H9 (cell line): ENCODE measurements around the gene CCDC134. TPM values are rescaled to one million over a fixed set of nuclear protein-coding genes. Genes with fewer than 3 reads are reported as not detected.

Source experiments
- DNase-seq: peaks from one replicate; pipeline ENCODE4 v3.0.0-alpha.2; 2017
- H2AFZ ChIP-seq: one replicate; pipeline ENCODE4 v1.6.1; 2013; ENCODE audit warnings: mild to moderate bottlenecking, low read length, control low read depth, moderate library complexity
- H2AK5ac ChIP-seq: 2 replicates; pipeline ENCODE4 v1.6.1; 2013; ENCODE audit warnings: low read length, control low read depth, mixed read lengths; ENCODE audit not compliant: insufficient read length
- H2BK120ac ChIP-seq: one replicate; pipeline ENCODE4 v1.6.1; 2013; ENCODE audit warnings: low read depth, mild to moderate bottlenecking, low read length, control low read depth, inconsistent platforms; ENCODE audit not compliant: poor library complexity, severe bottlenecking
- H2BK12ac ChIP-seq: 2 replicates; pipeline ENCODE4 v1.6.1; 2013; ENCODE audit warnings: low read length, control low read depth, mixed read lengths, low read depth; ENCODE audit not compliant: insufficient read length
- H2BK15ac ChIP-seq: 2 replicates; pipeline ENCODE4 v1.6.1; 2013; ENCODE audit warnings: low read depth, low read length, control low read depth
- H2BK20ac ChIP-seq: one replicate; pipeline ENCODE4 v1.6.1; 2013; ENCODE audit warnings: low read depth, mild to moderate bottlenecking, low read length, control low read depth, inconsistent platforms; ENCODE audit not compliant: poor library complexity, severe bottlenecking
- H2BK5ac ChIP-seq: 2 replicates; pipeline ENCODE4 v1.6.1; 2013; ENCODE audit warnings: low read length, control low read depth, mixed read lengths; ENCODE audit not compliant: insufficient read length
- H3K14ac ChIP-seq: 2 replicates; pipeline ENCODE4 v1.6.1; 2013; ENCODE audit warnings: low read length, control low read depth; ENCODE audit not compliant: insufficient read depth
- H3K18ac ChIP-seq: 2 replicates; pipeline ENCODE4 v1.6.1; 2013; ENCODE audit warnings: low read depth, mild to moderate bottlenecking, mixed read lengths, low read length, control low read depth; ENCODE audit not compliant: insufficient read length
- H3K23ac ChIP-seq: 2 replicates; pipeline ENCODE4 v1.6.1; 2013; ENCODE audit warnings: low read length, control low read depth, mixed read lengths, low read depth; ENCODE audit not compliant: insufficient read length
- H3K23me2 ChIP-seq: 2 replicates; pipeline ENCODE4 v1.6.1; 2013; ENCODE audit warnings: low read depth, mild to moderate bottlenecking, mixed read lengths, low read length, control low read depth; ENCODE audit not compliant: insufficient read length, poor library complexity, severe bottlenecking
- H3K27ac ChIP-seq: 2 replicates; pipeline ENCODE4 v1.5.1; 2013; ENCODE audit warnings: low read length, control low read depth, mixed read lengths, low read depth; ENCODE audit not compliant: insufficient read length
- H3K27me3 ChIP-seq: 2 replicates; pipeline ENCODE4 v1.6.1; 2013; ENCODE audit warnings: low read length, control low read depth, inconsistent platforms; ENCODE audit not compliant: insufficient read depth
- H3K4ac ChIP-seq: 2 replicates; pipeline ENCODE4 v1.6.1; 2013; ENCODE audit warnings: low read depth, mild to moderate bottlenecking, control low read depth, inconsistent platforms, low read length, moderate library complexity
- H3K4me1 ChIP-seq: 2 replicates; pipeline ENCODE4 v1.6.1; 2013; ENCODE audit warnings: low read length, control low read depth, inconsistent platforms; ENCODE audit not compliant: insufficient read depth
- H3K4me2 ChIP-seq: 2 replicates; pipeline ENCODE4 v1.6.1; 2013; ENCODE audit warnings: low read length, control low read depth, mixed read lengths; ENCODE audit not compliant: insufficient read length, insufficient read depth
- H3K56ac ChIP-seq: 2 replicates; pipeline ENCODE4 v1.6.1; 2013; ENCODE audit warnings: low read depth, mild to moderate bottlenecking, mixed read lengths, low read length, control low read depth; ENCODE audit not compliant: insufficient read length
- H3K79me1 ChIP-seq: 2 replicates; pipeline ENCODE4 v1.6.1; 2013; ENCODE audit warnings: low read depth, mild to moderate bottlenecking, moderate library complexity, low read length, control low read depth, inconsistent platforms; ENCODE audit not compliant: insufficient read depth, poor library complexity, severe bottlenecking
- H3K79me2 ChIP-seq: 2 replicates; pipeline ENCODE4 v1.6.1; 2013; ENCODE audit warnings: low read length, control low read depth, inconsistent platforms; ENCODE audit not compliant: insufficient read depth
- H3K9ac ChIP-seq: 2 replicates; pipeline ENCODE4 v1.6.1; 2013; ENCODE audit warnings: low read length, control low read depth, mixed read lengths; ENCODE audit not compliant: insufficient read length; ENCODE audit errors: extremely low read depth
- H3K9me3 ChIP-seq: one replicate; pipeline ENCODE4 v1.6.1; 2013; ENCODE audit warnings: low read depth, low read length, inconsistent platforms; ENCODE audit not compliant: control insufficient read depth
- H3T11ph ChIP-seq: one replicate; pipeline ENCODE4 v1.6.1; 2013; ENCODE audit warnings: mild to moderate bottlenecking, low read length, control low read depth, inconsistent platforms
- H4K20me1 ChIP-seq: one replicate; pipeline ENCODE4 v1.6.1; 2013; ENCODE audit not compliant: control insufficient read depth, insufficient read length, insufficient read depth
- H4K5ac ChIP-seq: 2 replicates; pipeline ENCODE4 v1.6.1; 2013; ENCODE audit warnings: low read depth, mild to moderate bottlenecking, mixed read lengths, low read length, control low read depth; ENCODE audit not compliant: insufficient read length
- H4K8ac ChIP-seq: replicated peaks from 2 replicates; pipeline ENCODE4 v1.6.1; 2013; ENCODE audit warnings: low read length, control low read depth, mixed read lengths, low read depth; ENCODE audit not compliant: insufficient read length
- H4K91ac ChIP-seq: 2 replicates; pipeline ENCODE4 v1.6.1; 2013; ENCODE audit warnings: low read depth, mild to moderate bottlenecking, moderate library complexity, mixed read lengths, low read length, control low read depth; ENCODE audit not compliant: insufficient read length
- H3K27ac Mint-ChIP-seq, 3 experiments: 2 replicates in 2 of 3; 3 replicates in 1 of 3; pipeline ENCODE4 v1.8.0; 2020 to 2021; ENCODE audit warnings: mixed read lengths in 3 of 3, mild to moderate bottlenecking in 1 of 3, moderate library complexity in 1 of 3
- H3K27me3 Mint-ChIP-seq: 2 replicates; pipeline ENCODE4 v1.8.0; 2021; ENCODE audit warnings: low read depth, mild to moderate bottlenecking, moderate library complexity, mixed read lengths
- H3K36me3 Mint-ChIP-seq, 3 experiments: 2 replicates in 2 of 3; 3 replicates in 1 of 3; pipeline ENCODE4 v1.8.0; 2020 to 2021; ENCODE audit warnings: low read depth in 3 of 3, mixed read lengths in 3 of 3; ENCODE audit not compliant: insufficient read depth in 1 of 3
- H3K4me1 Mint-ChIP-seq, 2 experiments: 2 replicates each; pipeline ENCODE4 v1.8.0; 2020; ENCODE audit warnings: mixed read lengths in 2 of 2
- H3K4me3 Mint-ChIP-seq, 2 experiments: 2 replicates in 1 of 2; 3 replicates in 1 of 2; pipeline ENCODE4 v1.8.0; 2020 to 2021; ENCODE audit warnings: mild to moderate bottlenecking in 2 of 2, mixed read lengths in 2 of 2, moderate library complexity in 1 of 2
- H3K9me3 Mint-ChIP-seq, 2 experiments: 2 replicates in 1 of 2; 3 replicates in 1 of 2; pipeline ENCODE4 v1.8.0; 2020; ENCODE audit warnings: mild to moderate bottlenecking in 2 of 2, mixed read lengths in 2 of 2, moderate library complexity in 1 of 2
- CTCF ChIP-seq: fragments of 200-600 bp; sonication (generic); conservative IDR thresholded peaks from 3 replicates; pipeline ENCODE4 v1.8.0; 2021; ENCODE audit warnings: antibody characterized with exemption, mild to moderate bottlenecking
- WGBS: extraction: QIAGEN DNeasy Blood & Tissue Kit; methylation state at CpG from one replicate; pipeline ENCODE4 v1.1.7; 2013; ENCODE audit warnings: missing lambda C conversion rate, low lambda C conversion rate, mixed read lengths; ENCODE audit not compliant: insufficient read length; ENCODE audit errors: extremely low coverage; 5-methylcytosine and 5-hydroxymethylcytosine counted together
- total RNA-seq: library from RNA; stranded (reverse); gene quantifications from 2 replicates; pipeline ENCODE4 v1.2.1, GENCODE V29; 2021

The CCDC134 gene
- total RNA-seq, 1 experiment from 2014 or later, result 20.7 TPM

- H3K27ac Mint-ChIP-seq, result no peak overlapping the region; a peak in 1 of 7 replicates
Observed at GRCh38 chr22:41819257-41819656, 18.8 kb downstream of the CCDC134 start.

More at GRCh38 chr22:41819257-41819656, 18.8 kb downstream of the CCDC134 start:
- H4K20me1 ChIP-seq, result no peaks in the 10 kb centered on the region
- no CpG with 5 or more reads among the region's 4 CpGs for WGBS
- Mint-ChIP-seq H3K9me3 (no peaks in the 10 kb centered on the region), H3K36me3 (peaks cover 9 to 52% (median 29%) of the 10 kb centered on the region in 3 experiments), H3K27me3 (no peaks in the 10 kb centered on the region; the same call in 1 of the 2 replicates), H3K4me1 (peaks cover 10 to 18% of the 10 kb centered on the region in 2 experiments), H3K4me3 (no peak overlapping the region; a peak in 1 of 5 replicates)
- no peak for TF ChIP-seq CTCF
- no peak overlapping the region for H2BK15ac ChIP-seq
- no peak overlapping the region for H2AFZ ChIP-seq
- H3K4me2 ChIP-seq, result no peak overlapping the region
- peaks cover 3% of the 10 kb centered on the region; the same call in 1 of the 2 replicates for H3K4me1 ChIP-seq
- H4K8ac ChIP-seq, result no peak overlapping the region
- no peak overlapping the region for H3T11ph ChIP-seq
- no peaks in the 10 kb centered on the region for H3K79me1 ChIP-seq
- no peak overlapping the region for H3K56ac ChIP-seq
- no peak overlapping the region for H3K14ac ChIP-seq
- H3K4ac ChIP-seq, result no peak overlapping the region
- no peaks in the 10 kb centered on the region for H3K79me2 ChIP-seq
- H3K9me3 ChIP-seq, result no peaks in the 10 kb centered on the region
- H2BK20ac ChIP-seq, result no peak overlapping the region
- H2AK5ac ChIP-seq, result no peak overlapping the region
- H4K91ac ChIP-seq, result no peak overlapping the region
- H3K18ac ChIP-seq, result no peak overlapping the region
- H3K27ac ChIP-seq, result no peak overlapping the region
- H3K9ac ChIP-seq, result no peak overlapping the region
- H4K5ac ChIP-seq, result no peak overlapping the region
- H2BK5ac ChIP-seq, result no peak overlapping the region
- H2BK120ac ChIP-seq, result no peak overlapping the region
- no peaks in the 10 kb centered on the region for H3K27me3 ChIP-seq
- H3K23me2 ChIP-seq, result no peaks in the 10 kb centered on the region
- DNase-seq, result no peak
- no peak overlapping the region for H2BK12ac ChIP-seq
- H3K23ac ChIP-seq, result no peak overlapping the region
